Skeletal muscle tissue (tissue), 4 donors: ENCODE measurements around the gene RUNX3. TPM values are rescaled to one million over a fixed set of nuclear protein-coding genes. Genes with fewer than 3 reads are reported as not detected.

Experiments used
- H3K27ac ChIP-seq: one replicate; pipeline ENCODE4 v1.7.0; 2013; ENCODE audit warnings: mild to moderate bottlenecking, low read depth, low read length, inconsistent platforms
- H3K27me3 ChIP-seq, 3 donors: one replicate each; pipeline ENCODE4 v1.7.0; 2013; ENCODE audit warnings: low read length in 3 of 3; ENCODE audit not compliant: control insufficient read depth in 3 of 3, insufficient read depth in 3 of 3
- H3K36me3 ChIP-seq, 3 donors: one replicate each; pipeline ENCODE4 v1.7.0; 2013; ENCODE audit warnings: low read length in 3 of 3; ENCODE audit not compliant: control insufficient read depth in 3 of 3, insufficient read depth in 3 of 3
- H3K4me1 ChIP-seq, 3 donors: one replicate each; pipeline ENCODE4 v1.7.0; 2013; ENCODE audit warnings: low read length in 3 of 3, mild to moderate bottlenecking in 3 of 3; ENCODE audit not compliant: control insufficient read depth in 3 of 3, insufficient read depth in 3 of 3
- H3K4me3 ChIP-seq, 3 donors: one replicate each; pipeline ENCODE4 v1.7.0; 2013; ENCODE audit warnings: low read length in 3 of 3
- H3K9ac ChIP-seq, 3 donors: one replicate each; pipeline ENCODE4 v1.7.0; 2013; ENCODE audit warnings: low read length in 3 of 3, mild to moderate bottlenecking in 3 of 3, moderate library complexity in 2 of 3, low read depth in 1 of 3
- H3K9me3 ChIP-seq, 3 donors: one replicate each; pipeline ENCODE4 v1.7.0; 2013; ENCODE audit warnings: low read length in 3 of 3; ENCODE audit not compliant: control insufficient read depth in 3 of 3
- total RNA-seq: library from RNA; depleted of rRNA; stranded (reverse); fragments of >200 nt; gene quantifications from one replicate; pipeline ENCODE4 v1.2.3, GENCODE V29; 2014
- donor health status: Osteomylitis.

The RUNX3 gene
- total RNA-seq, 1 donor from 2014 or later = under 0.01 TPM

DNA sequence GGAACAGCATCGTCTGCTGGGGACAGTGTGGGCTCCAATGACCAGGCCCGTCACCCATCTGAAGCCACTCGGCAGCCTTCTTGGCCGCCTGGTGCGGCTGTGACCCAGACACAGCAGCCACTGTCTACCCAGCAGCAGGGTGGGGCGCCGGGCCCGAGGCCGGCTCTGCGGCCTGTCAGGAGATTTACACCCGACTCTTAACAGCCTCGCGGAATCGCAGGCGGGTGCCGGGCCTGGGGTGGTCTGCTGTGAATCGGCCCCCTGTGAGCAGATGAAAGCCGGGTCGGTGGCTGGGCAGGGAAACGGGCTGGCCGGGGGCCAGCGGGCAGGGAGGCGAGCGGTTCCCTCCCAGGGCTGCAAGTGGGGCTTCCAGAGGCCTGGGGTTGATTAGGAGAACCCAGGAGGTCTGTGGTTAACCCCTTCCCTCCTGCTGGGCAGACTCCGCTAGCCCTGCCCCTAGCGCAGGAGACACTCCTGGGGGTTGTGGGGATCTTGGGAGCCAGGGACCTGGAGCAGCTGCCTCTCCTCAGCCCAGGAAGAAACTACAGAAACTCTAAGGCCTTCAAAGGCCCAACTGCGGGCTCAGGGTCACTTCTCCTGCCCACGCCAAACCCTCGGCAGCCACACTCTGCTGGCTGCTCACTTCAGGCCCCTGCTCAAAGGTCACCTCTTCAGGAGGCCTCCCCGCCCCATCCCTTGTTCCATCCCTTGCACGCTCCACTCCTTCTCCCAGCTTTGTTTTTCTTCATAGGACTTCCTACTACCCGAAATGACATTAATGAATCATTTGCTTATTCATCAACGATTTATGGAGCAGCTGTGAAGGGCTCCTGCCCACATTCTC is 15.6 kb downstream of the RUNX3 start:
- no peak overlapping the region for H3K27ac ChIP-seq
- peak overlapping the region in 1 of 3 donors; percentile 49 for H3K4me3 ChIP-seq
- peak overlapping the region in 2 of 3 donors; percentile 14 to 54 for H3K9ac ChIP-seq
- H3K36me3 ChIP-seq = no peaks in the 10 kb centered on the region
- peaks cover 6 to 21% (median 14%) of the 10 kb centered on the region in 3 donors for H3K4me1 ChIP-seq
- peaks cover 0 to 12% (median 3%) of the 10 kb centered on the region in 3 donors for H3K27me3 ChIP-seq
- H3K9me3 ChIP-seq = no peaks in the 10 kb centered on the region

GRCh38 chr1:24913616-24914225 is 16.4 kb downstream of the RUNX3 start:
- H3K9ac ChIP-seq = peak overlapping the region in 1 of 3 donors; percentile 14
- no peaks in the 10 kb centered on the region for H3K9me3 ChIP-seq
- no peak overlapping the region for H3K27ac ChIP-seq

DNA sequence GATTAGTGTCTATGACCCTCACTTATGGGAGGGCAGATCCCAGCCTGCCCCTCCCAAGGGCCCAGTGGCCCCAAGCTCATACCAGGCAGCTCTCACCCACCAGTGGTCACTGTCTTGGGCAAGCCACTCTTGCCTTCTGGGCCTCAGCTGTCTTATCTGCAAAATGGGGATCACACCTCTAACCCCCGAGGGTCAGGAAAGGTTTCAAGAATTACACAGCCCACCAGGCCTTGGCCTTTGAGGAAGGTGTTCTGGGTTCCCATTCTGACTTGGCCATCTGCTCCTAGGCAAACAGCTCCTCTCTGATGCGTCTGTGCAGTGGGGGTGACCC is 16.8 kb downstream of the RUNX3 start:
- H3K36me3 ChIP-seq = no peaks in the 10 kb centered on the region
- no peaks in the 10 kb centered on the region for H3K9me3 ChIP-seq
- peaks cover 6 to 21% (median 14%) of the 10 kb centered on the region in 3 donors for H3K4me1 ChIP-seq
- no peak overlapping the region for H3K27ac ChIP-seq
- H3K4me3 ChIP-seq = no peak overlapping the region
- peaks cover 0 to 10% (median 3%) of the 10 kb centered on the region in 3 donors for H3K27me3 ChIP-seq
- no peak overlapping the region for H3K9ac ChIP-seq

More at GRCh38 chr1:24913616-24914225, 16.4 kb downstream of the RUNX3 start:
- H3K4me3 ChIP-seq = peak overlapping the region in 1 of 3 donors; percentile 49
- H3K27me3 ChIP-seq = peaks cover 0 to 10% (median 3%) of the 10 kb centered on the region in 3 donors
- no peaks in the 10 kb centered on the region for H3K36me3 ChIP-seq
- H3K4me1 ChIP-seq = peaks cover 6 to 21% (median 14%) of the 10 kb centered on the region in 3 donors

- Histone ChIP-seq H3K27me3 (peaks cover 0 to 12% (median 3%) of the 10 kb centered on the region in 3 donors), H3K4me1 (peaks cover 6 to 21% (median 14%) of the 10 kb centered on the region in 3 donors), H3K4me3 (no peak overlapping the region), H3K9me3 (no peaks in the 10 kb centered on the region), H3K36me3 (no peaks in the 10 kb centered on the region), H3K27ac (no peak overlapping the region), H3K9ac (peak overlapping the region in 1 of 3 donors; percentile 16)
Measured at GRCh38 chr1:24912376-24913273, 17.5 kb downstream of the RUNX3 start.

- H3K27me3 ChIP-seq = peaks cover 0 to 12% (median 5%) of the 10 kb centered on the region in 3 donors
- no peak overlapping the region for H3K4me3 ChIP-seq
- H3K9me3 ChIP-seq = no peaks in the 10 kb centered on the region
- H3K4me1 ChIP-seq = peaks cover 6 to 21% (median 14%) of the 10 kb centered on the region in 3 donors
- H3K9ac ChIP-seq = no peak overlapping the region
- no peaks in the 10 kb centered on the region for H3K36me3 ChIP-seq
- H3K27ac ChIP-seq = no peak overlapping the region
Measured at GRCh38 chr1:24911651-24912155, 18.4 kb downstream of the RUNX3 start.

DNA sequence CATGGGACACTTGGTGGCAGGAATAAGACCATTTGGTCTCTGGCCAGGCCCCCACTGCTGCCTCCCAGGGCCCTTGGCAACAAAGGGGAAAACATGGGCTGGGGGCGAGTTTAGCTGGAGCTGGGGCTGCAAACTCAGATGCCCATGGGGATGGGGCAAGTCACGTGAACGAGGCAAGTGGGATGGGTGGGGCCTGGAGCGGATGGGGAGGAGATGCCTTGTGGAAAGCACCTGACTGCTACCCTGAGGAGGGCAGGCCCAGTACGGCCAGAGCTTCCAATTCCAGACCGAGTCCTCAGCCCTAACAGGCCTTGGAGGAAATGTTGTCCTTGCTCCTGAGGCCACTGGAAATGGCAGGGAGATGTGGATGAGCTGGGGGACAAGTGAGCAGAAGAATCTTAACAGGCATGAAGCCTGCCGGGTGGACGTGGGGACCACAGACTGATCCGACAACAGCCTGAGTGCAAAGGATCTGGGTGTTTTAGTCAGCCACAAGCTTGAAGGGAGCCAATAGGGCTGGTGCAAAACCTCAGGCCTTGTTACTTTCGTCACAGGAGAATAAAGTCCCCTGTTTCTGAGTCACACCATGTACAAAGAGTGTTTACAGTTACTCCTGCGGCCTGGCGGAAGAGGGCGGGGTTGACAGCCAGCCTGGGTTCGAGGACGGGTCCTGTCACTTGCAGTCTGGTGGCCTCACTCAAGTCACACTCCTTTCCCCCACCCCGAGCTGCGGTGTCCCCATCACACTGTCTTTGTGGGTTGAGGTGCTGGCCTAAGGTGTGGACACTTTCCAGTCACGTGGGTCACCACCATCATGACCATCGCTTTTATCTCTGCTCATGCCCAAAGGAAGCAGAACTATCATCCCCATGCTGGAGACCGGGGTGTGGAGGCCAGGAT is 19.1 kb downstream of the RUNX3 start:
- H3K9me3 ChIP-seq = no peaks in the 10 kb centered on the region
- H3K4me1 ChIP-seq = peaks cover 6 to 21% (median 14%) of the 10 kb centered on the region in 3 donors
- H3K4me3 ChIP-seq = no peak overlapping the region
- H3K9ac ChIP-seq = no peak overlapping the region
- H3K27me3 ChIP-seq = peaks cover 0 to 15% (median 4%) of the 10 kb centered on the region in 3 donors
- H3K27ac ChIP-seq = no peak overlapping the region
- no peaks in the 10 kb centered on the region for H3K36me3 ChIP-seq

- H3K4me3 ChIP-seq = no peak overlapping the region
- no peak overlapping the region for H3K27ac ChIP-seq
- H3K27me3 ChIP-seq = peaks cover 0 to 15% (median 11%) of the 10 kb centered on the region in 3 donors
- no peaks in the 10 kb centered on the region for H3K36me3 ChIP-seq
- peaks cover 6 to 21% (median 14%) of the 10 kb centered on the region in 3 donors for H3K4me1 ChIP-seq
- H3K9me3 ChIP-seq = no peaks in the 10 kb centered on the region
- H3K9ac ChIP-seq = no peak overlapping the region
Measured at GRCh38 chr1:24910210-24910609, 19.9 kb downstream of the RUNX3 start.

GRCh38 chr1:24909388-24909898 is 20.6 kb downstream of the RUNX3 start:
- Histone ChIP-seq H3K27me3 (peaks cover 0 to 17% (median 15%) of the 10 kb centered on the region in 3 donors), H3K9me3 (no peaks in the 10 kb centered on the region), H3K36me3 (no peaks in the 10 kb centered on the region), H3K4me3 (no peak overlapping the region), H3K4me1 (peaks cover 6 to 19% (median 14%) of the 10 kb centered on the region in 3 donors), H3K9ac (no peak overlapping the region), H3K27ac (no peak overlapping the region)
